Aorta (tissue), 5 donors: ENCODE data around the gene NUP153. TPM values are rescaled to one million over a fixed set of nuclear protein-coding genes. Genes with fewer than 3 reads are reported as not detected.

ENCODE experiments used
- ATAC-seq: fragments of 200-7000 bp; cut with Tn5 transposase; one replicate; pipeline ENCODE4 v1.9.1; 2022; ENCODE audit warnings: moderate library complexity; ENCODE audit not compliant: low FRiP score
- DNase-seq, 2 donors: peaks; one replicate each; pipeline ENCODE4 v3.0.0-alpha.2; 2020
- H3K27ac ChIP-seq, 2 donors: one replicate each; pipeline ENCODE4 v1.5.1; 2013; ENCODE audit warnings: low read length in 2 of 2, mild to moderate bottlenecking in 2 of 2, moderate library complexity in 2 of 2, control low read depth in 1 of 2, inconsistent platforms in 1 of 2, low read depth in 1 of 2
- H3K27me3 ChIP-seq, 2 donors: one replicate each; pipeline ENCODE4 v1.6.1; 2013; ENCODE audit warnings: control low read depth in 1 of 2, low read length in 1 of 2, mild to moderate bottlenecking in 1 of 2, moderate library complexity in 1 of 2; ENCODE audit not compliant: insufficient read depth in 2 of 2, control insufficient read depth in 1 of 2
- H3K36me3 ChIP-seq, 2 donors: one replicate each; pipeline ENCODE4 v1.6.1; 2013; ENCODE audit warnings: control low read depth in 1 of 2, low read length in 1 of 2, mild to moderate bottlenecking in 1 of 2; ENCODE audit not compliant: insufficient read depth in 2 of 2, control insufficient read depth in 1 of 2
- H3K4me1 ChIP-seq, 2 donors: one replicate each; pipeline ENCODE4 v1.6.1; 2013; ENCODE audit warnings: low read length in 2 of 2, control low read depth in 1 of 2, mild to moderate bottlenecking in 1 of 2, moderate library complexity in 1 of 2; ENCODE audit not compliant: insufficient read depth in 2 of 2, control insufficient read depth in 1 of 2
- H3K4me3 ChIP-seq, 2 donors: one replicate each; pipeline ENCODE4 v1.5.1; 2013; ENCODE audit warnings: low read length in 2 of 2, control low read depth in 1 of 2, mild to moderate bottlenecking in 1 of 2
- H3K9me3 ChIP-seq: one replicate; pipeline ENCODE4 v1.6.1; 2013; ENCODE audit warnings: mild to moderate bottlenecking, low read length; ENCODE audit not compliant: control insufficient read depth
- WGBS, 2 donors: extraction: QIAGEN DNeasy Blood & Tissue Kit; methylation state at CpG; one replicate each; pipeline ENCODE4 v1.1.7; 2013; 5-methylcytosine and 5-hydroxymethylcytosine counted together
- intact Hi-C, 2 donors: fragments of 100-400 bp; cut with DNase I; formaldehyde crosslinking; loops; one replicate each; pipeline versions ENCODE4 v1.14.2 to v1.15.0; 2022
- polyA plus RNA-seq, 2 donors: library from polyadenylated mRNA; stranded (reverse); fragments of 200-250 nt; gene quantifications; one replicate each; pipeline ENCODE4 v1.2.3, GENCODE V29; 2013
- total RNA-seq, 2 donors: library from RNA; stranded (reverse); fragmentation: NEBNext Ultra II Directional; extraction: Animal tissue kit (Norgen Biotek cat#: 25700); gene quantifications; one replicate each; pipeline ENCODE4 v1.2.1, GENCODE V29; 2021
- donor health status: healthy with polysubstance abuse.
- donor health status: Bipolar disorder and iron deficiency.
- donor health status: DM: no; HTN: no; CAD: no.
- donor health status: DM: no; HTN: no; CAD: no.
- donor health status: DM: yes; HTN: yes; CAD: no.

Gene NUP153
- total and polyA plus RNA-seq, 4 donors = 6.4 to 42.0 (median 21.7) TPM

- intact Hi-C loops = no loop called here
- H3K27me3 ChIP-seq = no peaks in the 10 kb centered on the region
- H3K4me1 ChIP-seq = no peaks in the 10 kb centered on the region
- H3K27ac ChIP-seq = no peak overlapping the region
- no peaks in the 10 kb centered on the region for H3K9me3 ChIP-seq
- DNase-seq (no peak), ATAC-seq (no peak)
- H3K36me3 ChIP-seq = peaks cover 3% of the 10 kb centered on the region in 2 donors
- no peak overlapping the region for H3K4me3 ChIP-seq
- 77 to 83% methylated on average over 4 of the region's 4 CpGs for WGBS, 2 donors
These were observed 90.9 kb downstream of the NUP153 start for GRCh38 chr6:17615794-17616193.

- H3K27me3 ChIP-seq = no peaks in the 10 kb centered on the region
- intact Hi-C loops = no loop called here
- no peak overlapping the region for H3K4me3 ChIP-seq
- no peak overlapping the region for H3K27ac ChIP-seq
- no peaks in the 10 kb centered on the region for H3K4me1 ChIP-seq
- H3K36me3 ChIP-seq = peaks cover 1 to 3% of the 10 kb centered on the region in 2 donors
- WGBS, 2 donors = 84 to 89% methylated on average over 4 of the region's 4 CpGs
- H3K9me3 ChIP-seq = no peaks in the 10 kb centered on the region
- DNase-seq (no peak), ATAC-seq (no peak)
These were observed 94.7 kb downstream of the NUP153 start for GRCh38 chr6:17612048-17612447.

- ATAC-seq (no peak), DNase-seq (no peak)
- H3K4me3 ChIP-seq = no peak overlapping the region
- WGBS, 2 donors = 75 to 78% methylated on average over 3 of the region's 3 CpGs
- peaks cover 0 to 3% of the 10 kb centered on the region in 2 donors for H3K36me3 ChIP-seq
- no peaks in the 10 kb centered on the region for H3K4me1 ChIP-seq
- H3K27me3 ChIP-seq = no peaks in the 10 kb centered on the region
- H3K27ac ChIP-seq = no peak overlapping the region
- intact Hi-C loops = no loop called here
- no peaks in the 10 kb centered on the region for H3K9me3 ChIP-seq
These were observed 95.9 kb downstream of the NUP153 start for GRCh38 chr6:17610835-17611234.

- no peak for DNase-seq
- Histone ChIP-seq H3K36me3 (peaks cover 0 to 3% of the 10 kb centered on the region in 2 donors), H3K9me3 (no peaks in the 10 kb centered on the region), H3K27me3 (no peaks in the 10 kb centered on the region), H3K27ac (no peak overlapping the region), H3K4me3 (no peak overlapping the region), H3K4me1 (peaks cover 0 to 4% of the 10 kb centered on the region in 2 donors)
- intact Hi-C loops = no loop called here
- WGBS, 2 donors = 96 to 99% methylated on average over 4 of the region's 4 CpGs
- no peak for ATAC-seq
These were observed 100.1 kb downstream of the NUP153 start for GRCh38 chr6:17606606-17607005.

GRCh38 chr6:17602888-17603287 is 103.8 kb downstream of the NUP153 start:
- no peak overlapping the region for H3K4me3 ChIP-seq
- H3K36me3 ChIP-seq = no peaks in the 10 kb centered on the region
- 29 to 48% methylated on average over 1 of the region's 1 CpG for WGBS, 2 donors
- intact Hi-C loops = no loop called here
- no peak for DNase-seq
- ATAC-seq = no peak
- H3K27me3 ChIP-seq = no peaks in the 10 kb centered on the region
- H3K4me1 ChIP-seq = peaks cover 0 to 4% of the 10 kb centered on the region in 2 donors
- no peaks in the 10 kb centered on the region for H3K9me3 ChIP-seq
- H3K27ac ChIP-seq = no peak overlapping the region

GRCh38 chr6:17601386-17601703 is 105.4 kb downstream of the NUP153 start:
- intact Hi-C loops = no loop called here
- H3K36me3 ChIP-seq = no peaks in the 10 kb centered on the region
- DNase-seq (no peak), ATAC-seq (no peak)
- no peaks in the 10 kb centered on the region for H3K9me3 ChIP-seq
- H3K27me3 ChIP-seq = no peaks in the 10 kb centered on the region
- H3K27ac ChIP-seq = no peak overlapping the region
- peaks cover 0 to 4% of the 10 kb centered on the region in 2 donors for H3K4me1 ChIP-seq
- peak overlapping the region; percentile 90 to 91 for H3K4me3 ChIP-seq
- WGBS, 2 donors = 4% methylated on average over 5 of the region's 5 CpGs

- Histone ChIP-seq H3K4me3 (peak overlapping the region; percentile 90 to 91), H3K27me3 (no peaks in the 10 kb centered on the region), H3K36me3 (no peaks in the 10 kb centered on the region), H3K9me3 (no peaks in the 10 kb centered on the region), H3K27ac (peak overlapping the region; percentile 52 to 91), H3K4me1 (peaks cover 0 to 4% of the 10 kb centered on the region in 2 donors)
- 0 to 1% methylated on average over 69 to 77 of the region's 77 CpGs for WGBS, 2 donors
- ATAC-seq = peak; percentile 71
- intact Hi-C loops = loop anchor here in 1 of 2 donors (1.0 kb wide), 1 partner anchor 106 kb away; the partner anchor contains the start of gene NUP153
- peak; percentile 66 to 85 for DNase-seq
These were observed 106.0 kb downstream of the NUP153 start for GRCh38 chr6:17600527-17601385.

- intact Hi-C loops = loop anchor here in 1 of 2 donors (1.0 kb wide), 1 partner anchor 106 kb away; the partner anchor contains the start of gene NUP153
- 1% methylated on average over 40 to 42 of the region's 42 CpGs for WGBS, 2 donors
- peak; percentile 98 for ATAC-seq
These were observed 106.7 kb downstream of the NUP153 start, which contains the start of gene FAM8A1 for GRCh38 chr6:17599877-17600526. TSS of gene FAM8A1 (plus strand) at chr6:17600302. CDS start at chr6:17600410, 108 bp downstream.

More at GRCh38 chr6:17599877-17600526, 106.7 kb downstream of the NUP153 start, which contains the start of gene FAM8A1:
- Histone ChIP-seq H3K27me3 (no peaks in the 10 kb centered on the region), H3K36me3 (no peaks in the 10 kb centered on the region), H3K9me3 (no peaks in the 10 kb centered on the region), H3K4me3 (peak within 1 kb of the TSS; percentile 90 to 91), H3K4me1 (peaks cover 0 to 4% of the 10 kb centered on the region in 2 donors), H3K27ac (peak within 1 kb of the TSS; percentile 82 to 91)
- peak; percentile 98 to 99 for DNase-seq
